HG03342 (cell line): ENCODE data around the gene AKAP6.
"Not testable (repeated sequence)": the region's sequence is repeated elsewhere in the genome, so short reads cannot be mapped to it uniquely, and the experiment has no call there.

Experiments used
- ATAC-seq: cut with Tn5 transposase; IDR thresholded peaks from one replicate; pipeline ENCODE4 v1.9.1; 2021; ENCODE audit warnings: mild to moderate bottlenecking, moderate library complexity; ENCODE audit not compliant: unreplicated experiment

Gene AKAP6

GRCh38 chr14:32571995-32572866, 243.1 kb downstream of the AKAP6 start:
- no peak for ATAC-seq

GRCh38 chr14:32572867-32573150, 243.7 kb downstream of the AKAP6 start:
- ATAC-seq = no peak

- no peak for ATAC-seq
Observed at GRCh38 chr14:32574269-32574668, 245.2 kb downstream of the AKAP6 start.

DNA sequence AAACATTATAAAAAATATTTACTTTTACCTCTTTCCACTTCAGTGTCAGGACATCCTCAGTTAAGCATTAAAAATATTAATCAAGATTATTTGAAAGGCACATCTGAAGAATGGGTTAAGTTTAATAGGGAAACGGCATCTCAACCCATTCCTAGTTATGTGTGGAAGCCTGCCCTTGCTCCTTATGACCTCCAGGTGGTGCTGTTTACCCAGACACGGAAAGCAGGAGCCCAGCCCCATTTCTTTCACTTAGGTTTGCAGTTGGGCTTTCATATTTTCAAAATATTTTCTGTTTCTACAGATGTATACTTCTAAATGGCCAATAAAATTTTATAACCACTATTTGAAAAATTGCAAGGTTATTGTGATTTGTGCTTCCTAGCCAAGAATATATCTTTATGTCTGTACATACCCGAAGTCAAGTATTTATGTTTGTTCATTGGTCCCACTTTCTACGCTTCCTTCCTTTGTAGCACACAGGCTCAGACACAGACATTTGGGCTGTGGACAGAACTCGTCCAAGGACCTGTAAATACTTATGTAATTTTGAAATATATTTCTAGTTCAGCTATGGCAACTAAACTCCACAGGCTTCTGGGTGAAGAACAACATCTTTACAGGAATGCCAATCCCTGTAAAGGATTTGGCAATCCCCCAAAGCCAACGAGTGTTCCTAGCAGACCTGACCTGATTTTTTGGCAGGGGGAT, 247.1 kb downstream of the AKAP6 start:
- peak; percentile 65 for ATAC-seq

GRCh38 chr14:32576977-32577376, 247.9 kb downstream of the AKAP6 start:
- ATAC-seq = no peak

- ATAC-seq = peak; percentile 87
Observed at GRCh38 chr14:32578181-32578580, 249.1 kb downstream of the AKAP6 start.

- ATAC-seq = not testable (repeated sequence)
Observed at GRCh38 chr14:32583427-32583826, 254.3 kb downstream of the AKAP6 start.

DNA sequence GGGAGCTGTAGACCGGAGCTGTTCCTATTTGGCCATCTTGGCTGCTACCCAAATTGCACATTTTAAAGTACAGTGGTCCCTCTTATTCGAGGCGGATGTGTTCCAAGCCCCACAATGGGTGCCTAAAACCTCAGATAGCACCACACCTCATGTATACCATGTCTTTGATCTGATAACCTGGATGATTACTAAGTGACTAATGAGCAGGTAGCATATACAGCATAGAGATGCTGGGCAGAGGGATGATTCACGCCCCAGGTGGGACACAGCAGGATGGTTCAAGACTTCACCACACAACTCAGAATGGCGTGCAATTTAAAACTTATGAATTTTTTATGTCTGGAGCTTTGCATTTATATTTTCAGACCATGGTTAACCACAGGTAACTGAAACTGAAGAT, 255.0 kb downstream of the AKAP6 start:
- ATAC-seq = no peak

DNA sequence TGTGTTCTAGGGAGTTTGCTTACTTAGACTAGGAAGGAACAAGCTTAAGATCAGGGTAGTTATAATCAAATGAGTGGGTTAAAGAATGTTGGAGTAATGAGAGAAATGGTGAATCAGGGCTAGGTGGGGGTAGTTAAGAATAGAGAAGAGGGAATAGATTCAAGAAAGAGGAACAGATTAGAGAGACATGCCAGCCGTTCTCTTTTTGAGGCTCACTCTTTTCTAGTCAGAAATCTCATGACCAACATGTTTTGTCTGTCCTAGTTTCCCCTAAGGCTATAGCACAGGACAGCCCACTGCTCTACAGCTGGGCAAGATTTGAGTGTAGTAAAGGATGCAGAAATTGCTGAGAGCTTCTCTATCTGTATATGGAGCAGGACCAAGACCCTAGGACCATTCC, 258.4 kb downstream of the AKAP6 start:
- no peak for ATAC-seq

DNA sequence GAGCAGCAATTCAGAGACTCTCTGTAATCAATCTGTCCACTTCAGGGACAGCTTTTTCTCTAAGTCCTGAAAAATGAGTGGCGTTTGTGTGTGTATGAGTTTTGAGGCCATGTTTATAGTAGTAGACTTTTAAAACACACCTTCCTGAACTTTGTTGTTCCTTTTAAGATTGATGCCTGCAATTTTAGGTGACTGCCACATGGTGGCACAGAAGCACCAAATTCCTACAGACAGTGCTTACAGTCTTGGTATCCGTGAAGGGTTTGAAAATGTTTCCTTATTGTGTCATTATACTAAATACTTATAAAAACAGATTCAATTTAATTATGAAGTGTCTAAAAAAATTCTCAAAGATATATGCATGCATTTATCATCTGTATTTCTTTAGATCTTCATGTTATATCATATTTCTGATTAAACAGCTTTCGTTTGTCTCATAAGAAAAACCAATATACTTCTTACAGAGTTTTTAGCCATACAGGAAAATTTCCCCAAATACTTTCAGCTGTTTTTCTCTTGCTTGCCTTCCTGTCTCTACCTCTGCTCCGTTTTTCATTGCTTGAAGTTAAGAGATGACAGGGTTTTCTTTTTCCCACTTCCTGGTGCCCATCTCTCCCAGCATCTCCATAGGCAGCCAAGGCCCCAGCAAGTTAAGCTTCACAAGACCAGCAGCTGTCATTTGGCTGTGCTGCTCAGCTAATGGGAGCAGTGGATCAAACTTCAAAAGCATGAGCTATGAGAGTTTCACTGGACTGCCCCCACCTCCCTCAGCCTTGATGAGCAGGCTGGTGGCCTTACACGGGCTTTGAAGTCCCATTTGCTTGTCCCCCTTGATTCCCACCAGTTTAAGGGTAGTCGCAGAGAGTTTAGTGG, 259.6 kb downstream of the AKAP6 start:
- peak; percentile 51 for ATAC-seq

- ATAC-seq = no peak
Observed at GRCh38 chr14:32590157-32590556, 261.1 kb downstream of the AKAP6 start.

GRCh38 chr14:32593290-32593942, 264.3 kb downstream of the AKAP6 start:
- ATAC-seq = no peak

GRCh38 chr14:32594766-32595165, 265.7 kb downstream of the AKAP6 start:
- no peak for ATAC-seq

DNA sequence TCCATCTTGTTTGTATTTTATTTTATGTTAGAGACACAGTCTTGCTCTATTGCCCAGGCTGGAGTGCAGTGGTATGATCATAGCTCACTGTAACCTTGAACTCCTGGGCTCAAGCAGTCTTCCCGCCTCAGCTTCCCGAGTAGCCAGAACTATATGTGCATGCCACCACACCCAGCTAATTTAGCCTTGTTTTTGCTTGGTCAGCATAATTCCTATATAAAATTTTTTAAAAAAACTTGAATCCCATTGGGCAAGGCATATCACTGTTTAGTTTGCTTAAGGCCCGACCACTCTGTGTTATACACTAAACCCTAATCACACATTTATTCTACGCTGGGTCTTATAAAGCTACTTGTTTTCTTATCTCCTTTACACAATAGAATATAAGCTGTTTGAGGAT, 266.4 kb downstream of the AKAP6 start:
- ATAC-seq = no peak

- no peak for ATAC-seq
Observed at GRCh38 chr14:32596390-32596789, 267.3 kb downstream of the AKAP6 start.

- ATAC-seq = no peak
Observed at GRCh38 chr14:32597771-32598170, 268.7 kb downstream of the AKAP6 start.

DNA sequence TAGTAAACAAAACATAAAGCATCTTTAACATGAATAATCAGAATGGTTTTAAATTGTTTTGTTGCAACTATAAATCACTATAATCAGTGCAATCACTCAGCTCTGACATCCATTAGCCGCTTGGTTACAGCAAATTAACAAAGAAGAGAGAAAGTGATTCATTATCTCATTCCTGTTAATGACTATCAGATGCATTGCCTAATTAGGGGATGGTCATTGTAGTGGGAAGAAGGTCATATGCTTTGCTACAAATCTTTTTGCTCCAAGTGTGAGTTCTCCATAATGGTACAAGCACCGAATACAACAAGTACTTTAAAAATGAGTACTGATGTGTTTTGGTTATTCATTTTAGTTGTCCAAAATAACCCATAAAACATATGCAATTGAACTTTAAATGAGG, 272.0 kb downstream of the AKAP6 start:
- ATAC-seq = no peak

- no peak for ATAC-seq
Observed at GRCh38 chr14:32601906-32602305, 272.8 kb downstream of the AKAP6 start.

GRCh38 chr14:32602699-32603098, 273.6 kb downstream of the AKAP6 start:
- no peak for ATAC-seq

DNA sequence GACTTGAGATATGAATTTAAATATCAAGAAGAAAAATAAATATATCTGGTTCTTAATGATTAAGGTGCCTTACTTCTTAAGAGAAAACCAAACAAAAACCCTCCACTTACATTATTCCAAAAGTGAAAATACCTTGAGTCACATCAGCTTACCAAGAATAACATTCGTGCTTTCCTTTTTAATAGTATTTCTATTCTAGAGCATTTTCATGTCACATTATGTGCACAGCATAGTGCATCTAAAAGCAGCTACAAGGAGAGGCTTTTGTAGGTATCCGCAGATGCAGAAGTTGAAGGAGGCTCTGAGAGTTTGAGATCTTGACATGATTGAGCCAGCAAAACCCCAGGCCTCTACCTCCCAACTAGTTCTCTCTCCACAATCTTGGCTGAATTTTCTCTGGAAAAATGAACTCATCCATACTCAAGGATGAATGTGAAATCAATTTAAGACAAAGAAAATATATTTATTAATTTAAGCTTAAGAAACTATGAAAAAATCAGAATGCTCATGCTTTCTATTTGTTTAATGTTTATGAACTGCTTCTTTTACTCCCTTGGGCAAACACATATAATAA, 275.0 kb downstream of the AKAP6 start:
- ATAC-seq = no peak

GRCh38 chr14:32606301-32606700, 277.2 kb downstream of the AKAP6 start:
- ATAC-seq = no peak
